ENCODE results near the gene NINL. TPM values are rescaled to one million over a fixed set of nuclear protein-coding genes. Genes with fewer than 3 reads are reported as not detected.

NINL gene
- total and polyA plus RNA-seq, 2 of the 8 experiments (the other 6 are each of a cell fraction or from before 2014, with no cell fraction given): 15.3 to 30.0 TPM

DNA sequence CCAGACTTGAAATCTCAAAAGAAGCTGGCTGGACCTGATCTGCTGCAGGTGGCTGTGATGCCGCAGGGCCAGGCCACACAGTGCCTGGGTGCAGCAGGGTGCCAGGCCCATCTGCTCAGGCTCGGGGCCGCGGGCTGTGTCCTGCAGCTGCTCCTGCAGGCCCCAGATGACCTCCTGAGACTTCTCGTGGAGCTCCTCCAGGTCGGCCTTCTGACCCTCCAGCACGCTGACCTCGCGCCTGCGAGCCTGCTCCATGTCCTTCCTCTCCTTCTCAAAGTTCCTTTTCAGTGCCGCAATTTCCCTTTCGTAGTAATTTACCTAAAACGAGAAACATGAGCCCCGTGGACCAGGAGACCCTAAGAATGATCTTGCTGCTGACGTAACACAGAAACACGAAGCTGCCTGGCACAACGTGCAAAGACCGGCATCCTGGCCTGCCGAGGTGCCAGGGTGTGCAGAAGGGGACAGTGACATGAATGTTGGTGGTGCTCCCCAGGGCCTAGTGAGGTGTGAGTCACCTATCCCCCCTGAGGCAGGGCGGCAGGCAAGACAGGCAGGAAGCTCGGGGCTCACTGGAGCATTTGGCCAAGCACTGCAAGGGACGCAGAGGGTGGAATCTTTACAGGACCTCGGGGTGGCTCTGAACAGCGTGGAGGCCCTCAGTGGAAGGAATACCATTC, 106.3 kb downstream of the NINL start:
- CTCF ChIA-PET (ENCODE audit: partially characterized antibody): interaction anchor here (1.1 to 5.0 kb wide), 4 partner anchors 8 to 16 kb away, joined by 3 to 25 read pairs (median 4); no protein-coding TSS in a partner anchor
- no peak for FAIRE-seq

More for the DNA sequence above, 106.3 kb downstream of the NINL start:
- Histone ChIP-seq H3K4ac (replicated peaks; ENCODE audit: insufficient read length, low read depth, low read length) (no peak overlapping the region), H3K79me2 (ENCODE audit: control insufficient read depth in 1 of 2, insufficient read depth in 2 of 2, low read length in 2 of 2) (no peaks in the 10 kb centered on the region), H2AFZ (ENCODE audit: low read length) (no peak overlapping the region), H4K8ac (ENCODE audit: extremely low read depth, insufficient read depth, low read length) (no peak overlapping the region), H3K14ac (ENCODE audit: insufficient read length) (no peak overlapping the region), H2BK15ac (ENCODE audit: low read length) (no peak overlapping the region), H4K20me1 (replicated peaks in 1 of 2; ENCODE audit: control insufficient read depth in 1 of 2, insufficient read depth in 2 of 2, low read length in 2 of 2) (peaks cover 0 to 5% of the 10 kb centered on the region in 2 experiments), H3K4me3 (ENCODE audit: extremely low read depth in 1 of 4, insufficient read depth in 2 of 4, low read depth in 3 of 4, low read length in 4 of 4) (no peak overlapping the region), H3K79me1 (ENCODE audit: low read depth, low read length) (no peaks in the 10 kb centered on the region), H2BK12ac (ENCODE audit: low read depth, low read length) (no peak overlapping the region), H2BK5ac (ENCODE audit: low read depth, low read length) (no peak overlapping the region; the same call in 1 of the 2 replicates), H3K27ac (ENCODE audit: low read depth, low read length) (no peak overlapping the region), H2BK20ac (ENCODE audit: low read length) (no peak overlapping the region), H3K9ac (replicated peaks in 1 of 4; ENCODE audit: extremely low read depth in 1 of 4, low read depth in 3 of 4, low read length in 3 of 4) (no peak overlapping the region), H4K91ac (replicated peaks; ENCODE audit: insufficient read length, low read length) (no peak overlapping the region), H3K18ac (ENCODE audit: extremely low read depth, low read length) (no peak overlapping the region), H3K56ac (replicated peaks; ENCODE audit: insufficient read length, low read depth, low read length) (no peak overlapping the region), H3K27me3 (replicated peaks in 1 of 4; ENCODE audit: control insufficient read depth in 3 of 4, extremely low read depth in 1 of 4, insufficient read depth in 3 of 4, low read length in 3 of 4) (no peaks in the 10 kb centered on the region), H4K5ac (ENCODE audit: insufficient read length, low read depth, low read length) (no peak overlapping the region), H2AK5ac (ENCODE audit: low read depth, low read length) (no peak overlapping the region), H3K23me2 (ENCODE audit: low read depth, low read length) (no peaks in the 10 kb centered on the region), H3K4me2 (ENCODE audit: insufficient read depth in 1 of 2, low read depth in 2 of 2, low read length in 2 of 2) (no peak overlapping the region), H2BK120ac (replicated peaks; ENCODE audit: low read depth, low read length) (no peak overlapping the region), H3K9me3 (ENCODE audit: insufficient read depth in 2 of 2, low read depth in 1 of 2, low read length in 1 of 2) (no peaks in the 10 kb centered on the region), H3K23ac (ENCODE audit: insufficient read length) (no peak overlapping the region), H3K36me3 (ENCODE audit: control insufficient read depth in 2 of 4, insufficient read depth in 4 of 4, low read length in 3 of 4) (peaks cover 0 to 29% (median 15%) of the 10 kb centered on the region in 4 experiments; a peak in 7 of 8 replicates), H3K4me1 (replicated peaks in 1 of 4; ENCODE audit: control insufficient read depth in 3 of 4, insufficient read depth in 4 of 4, low read length in 3 of 4) (no peaks in the 10 kb centered on the region)
- DNase-seq (ENCODE audit: low read depth in 1 of 2, low spot score in 2 of 2): no peak
- POLR2A ChIA-PET (ENCODE audit: partially characterized antibody): interaction anchor here (0.9 to 2.2 kb wide), 2 partner anchors 9 to 24 kb away, joined by 3 to 8 read pairs; no protein-coding TSS in a partner anchor
- 92% methylated on average over 23 of the region's 24 CpGs; no CpG with 5 or more reads in 1 of the 2 experiments for WGBS, 2 experiments (ENCODE audit: extremely low coverage in 1 of 2, insufficient coverage in 1 of 2, insufficient read length in 1 of 2, insufficient replicate concordance in 2 of 2, low coverage in 1 of 2, low lambda C conversion rate in 2 of 2, missing lambda C conversion rate in 1 of 2)
- TF ChIP-seq TCF12 (IDR thresholded peaks at IDR 0.05; ENCODE audit: low read depth, low read length): no peak
- no peak for TF ChIP-seq BCL11A (IDR thresholded peaks at IDR 0.05; ENCODE audit: low read depth in 2 of 2, low read length in 2 of 2)
- TF ChIP-seq KDM4A (IDR thresholded peaks at IDR 0.05; ENCODE audit: low read depth, low read length, severe bottlenecking): no peak
- no peak for TF ChIP-seq RNF2 (IDR thresholded peaks at IDR 0.05; ENCODE audit: borderline replicate concordance, low read depth, low read length, missing control alignments, poor library complexity, severe bottlenecking)
- no peak for TF ChIP-seq GTF2F1 (IDR thresholded peaks at IDR 0.05; ENCODE audit: borderline replicate concordance, low read depth, low read length)
- TF ChIP-seq, protein P1, sequence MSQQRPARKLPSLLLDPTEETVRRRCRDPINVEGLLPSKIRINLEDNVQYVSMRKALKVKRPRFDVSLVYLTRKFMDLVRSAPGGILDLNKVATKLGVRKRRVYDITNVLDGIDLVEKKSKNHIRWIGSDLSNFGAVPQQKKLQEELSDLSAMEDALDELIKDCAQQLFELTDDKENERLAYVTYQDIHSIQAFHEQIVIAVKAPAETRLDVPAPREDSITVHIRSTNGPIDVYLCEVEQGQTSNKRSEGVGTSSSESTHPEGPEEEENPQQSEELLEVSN (IDR thresholded peaks at IDR 0.05): no peak
